Measurements from ENCODE around the gene RAG1.

GRCh38 chr11:36578458-36578857 is 10.7 kb downstream of the RAG1 start:
- TF ChIP-seq YY1 (IDR thresholded peaks at IDR 0.05; ENCODE audit: insufficient read depth, insufficient read length), result no peak
- TF ChIP-seq ZNF274 (IDR thresholded peaks at IDR 0.05; ENCODE audit: low read depth, low read length), result no peak

Data from NT2/D1 (cell line).